ENCODE results near the gene TRIM37.
"Not testable (repeated sequence)": the region's sequence is repeated elsewhere in the genome, so short reads cannot be mapped to it uniquely, and the experiment has no call there.

TRIM37 gene

DNA sequence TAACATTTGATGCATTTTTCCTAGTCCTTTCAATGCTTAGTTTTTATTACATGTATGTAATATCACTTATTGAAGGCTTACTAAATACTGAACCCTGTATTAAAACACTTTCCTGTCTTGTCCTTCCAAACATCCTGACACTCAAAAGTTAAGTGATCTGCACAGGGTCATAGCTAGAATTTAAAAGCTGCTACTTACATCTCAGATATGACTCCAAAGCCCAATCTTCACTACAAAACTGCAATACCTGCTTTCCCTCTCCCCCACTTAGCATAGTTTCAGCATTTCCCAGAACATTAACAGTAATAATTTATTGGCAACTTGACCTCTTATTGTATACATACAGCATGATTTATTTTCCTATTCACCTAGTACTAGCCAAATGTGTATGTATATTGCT, 4.3 kb upstream of the TRIM37 start:
- DNase-seq (ENCODE audit: low read depth in 1 of 2, low spot score in 1 of 2) = no peak

DNA sequence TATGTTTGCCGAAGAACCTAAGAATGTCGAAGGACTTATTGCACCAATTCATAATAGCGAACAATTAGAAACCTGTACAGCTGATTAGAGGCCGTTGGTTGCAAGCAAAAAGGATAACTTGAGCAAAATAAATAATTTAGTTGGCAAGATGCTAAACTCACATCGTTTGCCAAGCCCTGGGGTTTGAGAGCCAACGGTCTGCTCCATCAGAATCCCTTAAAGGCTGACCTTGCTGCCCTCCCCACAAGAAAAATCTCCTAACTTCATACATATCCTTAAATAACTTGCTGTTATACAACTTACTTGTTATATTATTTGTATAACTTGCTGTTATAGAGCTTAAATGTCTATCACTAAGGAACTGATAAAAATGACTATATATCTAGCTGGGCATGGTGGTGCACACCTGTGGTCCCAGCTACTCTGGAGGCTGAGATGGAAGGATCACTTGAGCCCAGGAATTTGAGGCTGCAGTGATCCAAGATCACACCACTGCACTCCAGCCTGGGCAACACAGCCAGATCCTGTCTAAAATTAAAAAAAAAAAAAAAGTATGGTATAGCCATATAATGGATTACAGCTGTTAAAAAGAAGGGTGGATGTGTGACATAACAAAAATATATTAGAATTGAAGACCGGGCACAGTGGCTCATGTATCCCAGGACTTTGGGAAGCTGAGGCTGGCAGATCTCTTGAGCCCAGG, 1.9 kb upstream of the TRIM37 start:
- no peak for DNase-seq (ENCODE audit: low read depth in 1 of 2, low spot score in 1 of 2)

DNA sequence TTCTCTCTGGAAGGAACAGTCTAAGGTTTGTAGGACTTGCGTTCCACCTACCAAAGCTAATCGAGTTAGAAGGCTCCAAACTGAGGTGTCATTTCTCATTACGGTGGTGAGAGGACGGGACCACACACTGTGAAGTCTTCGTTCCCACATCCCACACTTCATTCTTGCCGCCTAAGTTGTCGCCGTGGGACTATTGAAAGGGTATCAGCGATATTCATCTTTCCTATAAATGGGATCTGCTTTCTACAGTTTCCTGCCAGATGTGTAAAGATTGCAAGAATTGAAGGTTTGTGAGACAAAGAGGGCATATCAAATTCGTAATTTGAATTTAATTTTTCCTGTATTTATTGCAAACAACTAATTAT, 608 bp upstream of the TRIM37 start:
- DNase-seq (ENCODE audit: low read depth in 1 of 2, low spot score in 1 of 2) = no peak

DNA sequence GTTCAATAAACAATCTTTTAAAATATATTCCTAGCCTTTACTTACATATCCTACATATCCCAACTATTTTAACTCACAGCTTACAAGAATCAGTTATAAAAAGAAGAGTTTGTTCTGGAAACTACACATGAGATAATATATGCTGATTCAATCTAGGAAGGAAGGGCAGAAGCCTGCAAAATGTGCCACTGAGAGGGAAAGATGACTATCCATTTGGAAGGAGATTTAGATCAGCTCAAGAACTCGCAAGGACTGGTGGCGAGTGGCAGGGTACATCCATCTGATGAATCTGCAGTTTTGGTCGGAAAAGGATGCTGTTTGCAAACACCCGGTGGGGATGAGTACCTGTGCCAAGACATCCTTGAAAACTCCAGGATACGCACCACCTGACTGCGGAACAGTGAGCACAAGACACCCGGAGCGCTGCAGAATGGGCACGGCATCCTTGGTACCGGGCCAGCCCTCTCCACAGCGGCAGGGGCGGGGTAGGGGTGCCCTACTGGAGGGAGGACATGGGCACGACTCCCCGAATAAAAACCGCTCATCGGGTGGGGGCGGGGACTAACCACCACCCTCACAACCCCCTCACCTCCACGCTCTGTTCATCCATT, 723 bp downstream of the TRIM37 start:
- peak; percentile 60 to 63 for DNase-seq (ENCODE audit: low read depth in 1 of 2, low spot score in 1 of 2)

DNA sequence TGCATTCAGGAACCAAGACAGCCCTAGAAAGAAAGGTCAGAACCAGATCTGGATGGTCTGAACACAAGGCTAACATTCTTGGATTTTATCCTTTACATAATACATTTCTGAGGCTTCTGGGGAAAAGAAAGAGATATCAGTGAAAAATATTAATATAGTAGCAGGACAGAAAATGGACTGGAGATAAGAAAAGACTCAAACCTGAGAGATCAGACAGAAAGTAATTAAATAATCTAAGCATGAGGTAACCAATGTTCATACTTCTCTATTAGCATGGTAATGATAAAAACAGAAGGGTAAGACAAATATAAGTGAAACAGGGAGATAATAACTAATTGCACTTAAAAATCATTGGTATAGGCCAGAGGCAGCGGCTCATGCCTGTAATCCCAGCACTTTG, 5.5 kb downstream of the TRIM37 start:
- DNase-seq (ENCODE audit: low read depth in 1 of 2, low spot score in 1 of 2) = no peak

DNA sequence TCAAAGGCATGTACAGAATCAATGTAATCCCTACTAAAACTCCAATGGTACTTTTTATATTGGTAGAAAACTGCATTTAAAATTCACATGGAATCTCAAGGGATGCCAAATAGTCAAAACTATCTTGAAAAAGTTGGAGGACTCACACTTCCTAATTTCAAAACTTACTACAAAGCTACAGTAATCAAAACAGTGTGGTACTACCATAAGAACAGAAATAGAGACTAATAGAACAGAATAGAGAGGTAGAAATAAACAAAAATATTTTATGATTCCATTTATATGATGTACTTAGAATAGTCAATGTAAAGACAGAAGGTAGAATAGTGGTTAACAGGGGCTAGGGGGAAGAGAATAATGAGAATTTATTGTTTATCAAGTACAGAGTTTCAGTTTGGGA, 8.8 kb downstream of the TRIM37 start:
- no peak for DNase-seq (ENCODE audit: low read depth in 1 of 2, low spot score in 1 of 2)

DNA sequence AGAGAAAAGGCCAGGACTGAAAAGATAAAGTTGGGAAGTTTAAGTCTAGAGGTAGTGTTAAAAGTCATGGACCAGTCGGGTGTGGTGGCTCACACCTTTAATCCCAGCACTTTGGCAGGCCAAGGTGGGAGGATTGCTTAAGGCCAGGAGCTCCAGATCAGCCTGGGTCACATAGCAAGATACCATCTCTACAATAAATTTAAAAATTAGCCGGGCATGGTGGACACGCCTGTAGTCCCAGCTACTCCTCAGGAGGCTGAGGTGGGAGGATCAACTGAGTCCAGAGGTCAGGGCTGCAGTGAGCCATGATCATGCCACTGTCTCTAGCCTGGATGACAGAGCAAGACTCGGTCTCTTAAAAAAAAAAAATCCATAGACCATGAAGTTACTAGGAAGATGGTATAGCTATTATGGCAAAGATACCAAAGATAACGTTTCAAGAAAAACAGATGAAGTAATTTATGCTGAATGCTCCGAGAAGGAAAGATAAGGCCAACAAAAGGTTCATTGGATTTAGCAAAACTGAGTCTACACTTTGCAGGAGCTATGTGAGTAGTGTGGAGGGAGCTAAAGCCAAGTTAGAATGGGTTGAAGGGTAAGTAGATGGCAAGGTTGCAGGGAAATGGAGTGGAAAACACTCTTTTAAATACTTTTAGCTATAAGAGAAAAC, 11.7 kb downstream of the TRIM37 start:
- DNase-seq (ENCODE audit: low read depth in 1 of 2, low spot score in 1 of 2) = no peak

DNA sequence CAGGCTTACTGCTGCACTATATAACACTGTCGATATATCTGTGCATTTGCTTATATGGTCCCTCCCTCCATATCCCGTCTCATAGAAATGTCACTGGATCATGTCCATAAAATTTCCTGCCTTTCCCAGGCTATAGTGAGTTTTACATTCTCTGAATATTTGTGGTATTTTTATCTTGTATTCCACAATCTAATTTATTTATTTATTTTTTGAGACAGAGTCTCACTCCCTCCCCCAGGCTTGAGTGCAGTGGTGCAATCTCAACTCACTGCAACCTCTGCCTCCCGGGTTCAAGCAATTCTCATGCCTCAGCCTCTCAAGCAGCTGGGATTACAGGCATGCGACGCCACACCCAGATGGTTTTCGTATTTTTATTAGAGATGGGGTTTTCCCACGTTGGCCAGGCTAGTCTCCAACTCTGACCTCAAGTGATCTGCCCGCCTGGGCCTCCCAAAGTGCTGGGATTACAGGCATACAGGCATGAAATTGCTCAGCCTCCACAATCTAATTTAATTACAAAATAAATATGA, 12.9 kb downstream of the TRIM37 start:
- DNase-seq (ENCODE audit: low read depth in 1 of 2, low spot score in 1 of 2) = no peak

DNA sequence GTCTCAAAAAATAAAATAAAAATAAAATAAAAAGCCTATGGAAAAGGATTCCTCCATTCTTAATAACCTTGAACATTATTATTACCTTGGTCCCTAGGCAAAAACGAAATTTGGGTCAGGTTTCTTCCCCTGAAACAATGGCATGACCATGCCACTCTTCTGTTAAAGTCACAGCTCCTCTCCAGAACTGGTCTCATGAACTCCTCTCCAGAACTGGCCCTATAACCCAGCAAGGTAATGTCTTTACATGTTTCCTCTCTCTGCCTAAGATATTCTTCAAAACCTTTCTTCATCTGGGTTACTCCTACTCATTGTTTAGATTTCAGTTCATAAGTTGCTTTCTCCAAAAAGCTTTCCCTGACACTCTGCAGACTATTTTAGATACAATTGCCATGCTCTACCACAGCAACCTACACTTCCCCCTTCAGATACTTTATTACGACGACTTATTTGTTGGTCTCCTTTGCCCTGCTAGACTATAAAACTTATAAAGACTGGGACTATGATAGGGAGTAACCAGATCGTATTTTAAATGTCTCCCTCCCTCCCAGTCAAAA, 13.5 kb downstream of the TRIM37 start:
- no peak for DNase-seq (ENCODE audit: low read depth in 1 of 2, low spot score in 1 of 2)

DNA sequence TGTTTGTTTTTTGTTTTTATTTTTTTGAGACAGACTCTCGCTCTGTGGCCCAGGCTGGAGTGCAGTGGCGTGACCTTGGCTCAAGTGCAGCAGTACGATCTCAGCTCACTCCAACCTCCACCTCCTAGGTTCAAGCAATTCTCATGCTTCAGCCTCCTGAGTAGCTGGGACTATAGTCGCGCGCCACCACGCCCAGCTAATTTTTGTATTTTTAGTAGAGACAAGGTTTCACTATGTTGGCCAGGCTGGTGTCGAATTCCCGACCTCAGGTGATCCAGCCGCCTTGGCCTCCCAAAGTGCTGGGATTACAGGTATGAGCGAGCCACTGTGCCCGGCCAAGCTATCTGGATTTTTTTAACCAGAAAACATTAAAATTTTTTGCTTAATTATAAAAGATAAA, 16.1 kb downstream of the TRIM37 start:
- not testable (repeated sequence) for DNase-seq (ENCODE audit: low read depth in 1 of 2, low spot score in 1 of 2)

DNA sequence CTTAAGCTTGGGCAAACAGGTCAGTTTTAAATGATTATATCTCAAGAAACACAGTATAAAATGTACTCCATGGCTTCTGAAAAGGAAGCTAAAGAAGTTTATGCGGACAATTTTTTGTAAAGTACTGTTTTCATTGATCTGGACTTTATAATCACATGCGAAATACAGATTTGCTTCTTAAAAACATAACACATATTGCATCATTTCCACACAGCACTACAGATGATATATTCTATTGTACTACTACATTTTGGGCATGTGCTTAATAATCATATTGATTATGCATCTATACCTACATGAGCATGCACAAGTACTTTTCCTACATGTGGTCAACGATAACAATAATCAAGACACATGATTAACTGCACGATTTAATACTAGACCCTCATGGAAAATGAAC, 22.5 kb downstream of the TRIM37 start:
- DNase-seq (ENCODE audit: low read depth in 1 of 2, low spot score in 1 of 2) = no peak

DNA sequence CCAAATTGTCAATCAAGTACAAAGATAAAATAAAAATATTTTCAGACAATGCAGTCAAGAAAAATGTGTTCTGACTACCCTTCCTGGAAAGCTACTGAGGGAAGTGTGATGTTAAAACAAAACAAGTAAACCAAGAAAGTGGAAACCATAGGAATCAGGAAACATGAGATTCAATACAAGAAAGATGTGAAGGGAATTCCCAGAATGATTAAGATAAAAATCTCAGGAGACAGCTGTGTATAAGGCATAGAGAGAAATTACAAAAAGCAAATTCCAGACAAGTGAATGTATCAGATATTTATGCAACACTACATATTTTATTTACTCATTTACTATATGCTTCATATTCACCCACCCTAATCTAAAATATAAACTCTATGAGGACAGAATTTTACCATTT, 32.2 kb downstream of the TRIM37 start:
- DNase-seq (ENCODE audit: low read depth in 1 of 2, low spot score in 1 of 2) = no peak

DNA sequence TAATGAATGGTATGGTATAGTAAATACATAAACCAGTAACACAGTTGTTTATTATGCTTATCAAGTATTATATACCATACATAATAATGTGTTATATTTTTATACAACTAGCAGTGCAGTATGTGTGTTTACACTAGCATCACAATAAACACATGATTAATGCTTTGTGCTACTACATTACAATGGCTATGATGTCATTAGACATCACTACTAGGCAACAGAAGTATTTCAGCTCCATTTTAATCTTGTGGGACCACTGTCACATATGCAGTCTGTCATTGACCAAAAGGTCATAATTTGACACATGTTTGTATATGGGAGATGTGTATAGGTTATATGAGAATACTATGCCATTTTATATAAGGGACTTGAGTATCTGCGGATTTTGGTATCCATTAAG, 32.7 kb downstream of the TRIM37 start:
- no peak for DNase-seq (ENCODE audit: low read depth in 1 of 2, low spot score in 1 of 2)

DNA sequence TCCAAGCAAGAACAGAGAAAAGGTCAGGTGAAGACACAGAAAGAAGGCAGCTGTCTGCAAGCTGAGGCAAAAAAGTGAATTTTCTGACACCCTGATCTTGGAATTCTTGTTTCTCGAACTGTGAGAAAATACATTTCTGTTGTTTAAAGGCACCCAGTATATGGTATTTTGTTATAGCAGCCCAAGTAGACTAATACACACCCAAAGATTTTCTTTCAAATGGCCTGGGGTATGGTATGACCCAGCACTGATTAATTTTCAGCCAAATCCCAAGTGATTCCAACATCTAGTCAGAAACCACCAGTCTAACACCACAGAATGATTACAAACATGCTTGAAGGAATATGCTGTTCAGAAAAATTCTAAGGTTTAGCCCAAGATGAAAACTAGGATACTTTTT, 36.8 kb downstream of the TRIM37 start:
- DNase-seq (ENCODE audit: low read depth in 1 of 2, low spot score in 1 of 2) = no peak

DNA sequence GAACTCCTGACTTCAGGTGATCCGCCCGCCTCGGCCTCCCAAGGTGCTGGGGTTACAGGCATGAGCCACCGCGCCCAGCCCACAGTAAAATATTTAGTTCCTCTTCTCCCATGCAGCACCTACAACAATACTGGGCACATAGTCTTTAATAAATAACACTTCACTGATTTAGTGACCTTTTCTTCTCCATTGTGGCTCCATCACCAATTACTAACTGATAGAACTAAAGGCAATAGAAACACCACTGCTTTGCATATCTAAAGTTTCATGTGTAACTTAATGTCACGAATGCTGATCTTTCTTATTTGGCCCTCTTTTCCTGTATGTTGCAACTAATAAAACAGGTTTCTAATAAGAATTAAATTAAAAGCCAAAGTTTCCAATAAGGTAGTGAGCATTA, 38.9 kb downstream of the TRIM37 start:
- DNase-seq (ENCODE audit: low read depth in 1 of 2, low spot score in 1 of 2) = no peak

DNA sequence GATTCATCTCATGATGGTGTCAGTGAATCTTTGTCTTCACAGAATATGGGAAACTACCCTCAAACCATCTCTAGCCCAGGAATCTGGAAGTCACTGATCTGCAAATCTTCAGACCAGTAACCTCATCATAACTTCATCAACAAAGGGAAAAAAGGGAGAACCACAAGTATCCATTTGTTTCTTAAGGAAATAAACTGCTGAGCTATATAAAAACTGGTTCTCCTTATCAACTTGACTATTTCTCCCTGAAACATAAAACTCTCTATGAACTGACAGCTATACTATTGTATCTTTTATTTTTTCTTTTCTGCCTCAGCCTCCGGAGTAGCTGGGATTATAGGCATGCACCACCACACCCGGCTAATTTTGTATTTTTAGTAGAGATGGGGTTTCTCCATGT, 39.3 kb downstream of the TRIM37 start:
- no peak for DNase-seq (ENCODE audit: low read depth in 1 of 2, low spot score in 1 of 2)

DNA sequence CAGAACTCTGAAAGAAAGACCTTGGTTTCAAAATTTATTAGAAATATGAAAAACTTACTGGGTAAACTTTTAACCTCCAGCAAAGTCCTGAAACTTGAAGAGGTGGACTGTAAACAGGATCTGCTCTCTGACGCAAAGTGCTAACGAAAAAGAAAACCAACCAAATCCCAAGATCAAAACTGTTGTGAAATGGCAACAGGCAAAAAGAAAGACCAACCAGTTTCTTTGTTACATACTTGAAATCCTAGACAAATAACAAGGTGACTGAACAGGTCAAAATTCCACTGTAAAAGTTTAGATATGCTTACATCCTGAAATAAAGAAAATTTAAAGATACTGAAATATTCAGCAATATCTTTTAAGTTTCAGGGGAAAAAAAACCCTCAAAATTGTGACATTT, 44.2 kb downstream of the TRIM37 start:
- no peak for DNase-seq (ENCODE audit: low read depth in 1 of 2, low spot score in 1 of 2)

DNA sequence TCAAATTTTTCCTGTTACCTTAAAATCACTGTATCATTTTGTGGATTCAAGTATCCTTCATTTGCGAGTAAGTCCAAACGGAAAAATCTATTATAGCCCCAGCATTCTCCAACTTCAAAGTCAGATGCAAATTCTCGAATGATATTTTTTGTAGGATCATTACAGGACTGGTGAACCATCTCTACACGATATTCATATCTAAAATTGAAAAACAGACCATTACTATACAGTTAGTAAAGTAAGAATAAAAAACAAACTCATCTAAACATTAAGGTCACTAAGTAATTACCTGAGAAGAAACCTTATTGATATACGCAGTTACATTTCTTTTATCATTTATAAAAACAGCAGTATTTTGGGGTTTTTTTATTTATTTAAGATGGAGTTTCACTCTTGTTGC, 49.8 kb downstream of the TRIM37 start:
- DNase-seq (ENCODE audit: low read depth in 1 of 2, low spot score in 1 of 2) = no peak

DNA sequence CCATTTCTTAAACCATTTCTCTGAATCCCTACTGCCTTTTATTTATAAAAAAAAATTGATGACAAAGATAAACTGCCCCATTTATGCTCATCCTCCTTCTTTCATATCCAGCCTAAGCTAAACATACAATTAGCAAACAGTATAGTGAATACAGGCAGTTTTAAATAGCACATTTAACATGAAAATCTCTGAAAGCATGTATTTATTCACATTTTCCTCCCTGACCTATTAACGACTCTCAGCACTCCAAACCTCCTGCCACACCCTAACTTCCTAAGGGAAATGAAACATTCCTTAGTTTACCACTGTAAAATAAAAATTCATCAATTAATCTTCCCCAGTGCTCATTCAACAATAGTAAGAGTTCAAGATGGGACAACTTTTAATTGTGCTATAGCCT, 56.9 kb downstream of the TRIM37 start:
- no peak for DNase-seq (ENCODE audit: low read depth in 1 of 2, low spot score in 1 of 2)

DNA sequence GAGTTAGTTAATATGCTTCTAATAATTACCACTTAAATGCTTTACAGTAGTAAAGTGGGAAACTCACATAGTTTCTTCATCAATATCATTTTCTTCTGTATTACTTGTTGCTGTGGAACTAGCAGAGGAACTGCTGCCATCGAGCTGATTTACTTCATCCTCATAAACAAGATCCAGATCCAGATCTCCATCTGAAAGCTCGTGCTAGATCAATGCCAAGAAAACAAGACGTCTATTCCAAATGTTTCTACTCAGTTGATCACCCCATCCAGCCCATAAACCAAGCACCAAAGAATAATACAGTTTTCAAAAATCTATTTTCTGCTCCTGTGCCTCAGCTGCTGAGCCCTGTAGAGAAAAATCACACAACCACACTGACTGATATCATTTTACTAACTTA, 59.1 kb downstream of the TRIM37 start:
- no peak for DNase-seq (ENCODE audit: low read depth in 1 of 2, low spot score in 1 of 2)

DNA sequence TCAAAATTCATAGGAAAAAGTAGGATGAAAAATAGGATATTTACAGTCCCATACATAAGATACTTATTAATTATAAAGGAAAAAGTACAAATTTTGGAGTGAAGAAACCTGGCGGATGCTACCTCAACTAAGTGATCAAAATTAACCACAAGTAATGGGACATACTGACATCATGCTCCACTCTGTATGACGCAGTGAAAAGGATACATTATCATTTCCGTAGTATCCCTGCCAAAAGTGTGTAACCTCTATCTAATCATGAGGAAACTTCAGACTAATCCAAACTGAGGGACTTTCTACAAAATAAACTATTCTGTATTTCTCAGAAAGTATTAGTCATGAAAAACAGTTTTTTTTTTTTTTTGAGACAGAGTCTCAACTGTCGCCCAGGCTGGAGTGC, 60.5 kb downstream of the TRIM37 start:
- no peak for DNase-seq (ENCODE audit: low read depth in 1 of 2, low spot score in 1 of 2)

DNA sequence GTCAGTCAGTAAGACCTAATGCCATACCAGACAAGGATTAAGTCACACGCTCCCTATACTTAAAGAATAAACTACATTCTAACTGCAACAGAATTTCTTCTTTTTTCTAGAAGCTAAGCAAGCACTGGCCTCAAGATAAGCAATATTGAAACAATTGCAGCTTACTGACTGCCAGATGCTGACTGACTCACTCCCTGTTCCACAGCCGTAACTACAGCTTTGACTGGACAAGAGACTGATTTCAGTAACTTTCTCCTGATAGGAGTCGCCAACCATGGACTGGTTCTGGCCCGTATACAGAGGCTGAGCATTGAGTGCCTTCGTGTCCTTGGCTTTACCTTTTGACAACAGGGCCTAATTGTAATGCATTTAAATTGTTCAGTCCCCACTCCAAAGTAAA, 67.9 kb downstream of the TRIM37 start:
- DNase-seq (ENCODE audit: low read depth in 1 of 2, low spot score in 1 of 2) = no peak
